ENCODE results near the gene SVOPL.
A peak's percentile ranks its signal among the peaks of the same experiment; 100 is the strongest.

Gene SVOPL

GRCh38 chr7:138661069-138661635, 40.0 kb downstream of the SVOPL start:
- no peak for DNase-seq (ENCODE audit: low spot score)

GRCh38 chr7:138658889-138659288, 42.3 kb downstream of the SVOPL start:
- DNase-seq (ENCODE audit: low spot score): no peak

- no peak for DNase-seq (ENCODE audit: low spot score)
Measured at GRCh38 chr7:138657854-138658386, 43.2 kb downstream of the SVOPL start.

GRCh38 chr7:138656952-138657351, 44.2 kb downstream of the SVOPL start:
- DNase-seq (ENCODE audit: low spot score): no peak

GRCh38 chr7:138654616-138655015, 46.5 kb downstream of the SVOPL start:
- DNase-seq (ENCODE audit: low spot score): no peak

- no peak for DNase-seq (ENCODE audit: low spot score)
Measured at GRCh38 chr7:138649506-138649905, 51.7 kb downstream of the SVOPL start.

GRCh38 chr7:138645284-138645683, 55.9 kb downstream of the SVOPL start:
- no peak for DNase-seq (ENCODE audit: low spot score)

GRCh38 chr7:138632826-138633602, 68.1 kb downstream of the SVOPL start:
- no peak for DNase-seq (ENCODE audit: low spot score)

- no peak for DNase-seq (ENCODE audit: low spot score)
Measured at GRCh38 chr7:138632384-138632783, 68.8 kb downstream of the SVOPL start.

GRCh38 chr7:138630059-138630610, 71.0 kb downstream of the SVOPL start:
- no peak for DNase-seq (ENCODE audit: low spot score)

- DNase-seq (ENCODE audit: low spot score): no peak
Measured at GRCh38 chr7:138627361-138627760, 73.8 kb downstream of the SVOPL start.

- DNase-seq (ENCODE audit: low spot score): no peak
Measured at GRCh38 chr7:138626846-138627245, 74.3 kb downstream of the SVOPL start.

- no peak for DNase-seq (ENCODE audit: low spot score)
Measured at GRCh38 chr7:138625849-138626230, 75.3 kb downstream of the SVOPL start.

- no peak for DNase-seq (ENCODE audit: low spot score)
Measured at GRCh38 chr7:138625084-138625848, 75.9 kb downstream of the SVOPL start.

GRCh38 chr7:138622841-138623240, 78.3 kb downstream of the SVOPL start:
- no peak for DNase-seq (ENCODE audit: low spot score)

- DNase-seq (ENCODE audit: low spot score): no peak
Measured at GRCh38 chr7:138618933-138619332, 82.2 kb downstream of the SVOPL start.

- no peak for DNase-seq (ENCODE audit: low spot score)
Measured at GRCh38 chr7:138618506-138618905, 82.7 kb downstream of the SVOPL start.

GRCh38 chr7:138616085-138616484, 85.1 kb downstream of the SVOPL start:
- DNase-seq (ENCODE audit: low spot score): no peak

GRCh38 chr7:138613630-138614029, 87.5 kb downstream of the SVOPL start:
- no peak for DNase-seq (ENCODE audit: low spot score)

GRCh38 chr7:138610671-138611170, 90.4 kb downstream of the SVOPL start:
- no peak for DNase-seq (ENCODE audit: low spot score)

- peak; percentile 48 for DNase-seq (ENCODE audit: low spot score)
Measured at GRCh38 chr7:138608275-138608674, 92.9 kb downstream of the SVOPL start.
